GM04503 (cell line): Measurements from ENCODE around the gene RDH13.
"Not testable (repeated sequence)": the region's sequence is repeated elsewhere in the genome, so short reads cannot be mapped to it uniquely, and the experiment has no call there.

Source experiments
- DNase-seq: peaks from one replicate; pipeline ENCODE4 v3.0.0-alpha.2; 2012; ENCODE audit warnings: low read depth

RDH13 gene

GRCh38 chr19:55062735-55063491 lies at the start of gene RDH13:
RDH13 (minus strand) TSS chr19:55063148; CDS start chr19:55063032, 116 bp downstream.
- no peak for DNase-seq

GRCh38 chr19:55112246-55112776 lies 49.4 kb upstream of the RDH13 start:
- no peak for DNase-seq

GRCh38 chr19:55111238-55111831 lies 48.4 kb upstream of the RDH13 start:
- no peak for DNase-seq

GRCh38 chr19:55109527-55110291 lies 46.8 kb upstream of the RDH13 start:
- DNase-seq = no peak

GRCh38 chr19:55107252-55107651 lies 44.3 kb upstream of the RDH13 start:
- DNase-seq = not testable (repeated sequence)

- no peak for DNase-seq
Measured at GRCh38 chr19:55106591-55106990, 43.6 kb upstream of the RDH13 start.

- no peak for DNase-seq
Measured at GRCh38 chr19:55105237-55105636, 42.3 kb upstream of the RDH13 start.

- no peak for DNase-seq
Measured at GRCh38 chr19:55103190-55103589, 40.2 kb upstream of the RDH13 start.

- no peak for DNase-seq
Measured at GRCh38 chr19:55101261-55101660, 38.3 kb upstream of the RDH13 start.

GRCh38 chr19:55099557-55100506 lies 36.9 kb upstream of the RDH13 start:
- no peak for DNase-seq

- no peak for DNase-seq
Measured at GRCh38 chr19:55098716-55099556, 36.0 kb upstream of the RDH13 start.

GRCh38 chr19:55097864-55098715 lies 35.1 kb upstream of the RDH13 start:
- DNase-seq = no peak

GRCh38 chr19:55096061-55096701 lies 33.2 kb upstream of the RDH13 start:
- no peak for DNase-seq

GRCh38 chr19:55095260-55096060 lies 32.5 kb upstream of the RDH13 start:
- no peak for DNase-seq

GRCh38 chr19:55094456-55095259 lies 31.7 kb upstream of the RDH13 start:
- DNase-seq = no peak

GRCh38 chr19:55092423-55093318 lies 29.7 kb upstream of the RDH13 start:
- DNase-seq = no peak
